Measurements from ENCODE around the gene CD244. TPM values are rescaled to one million over a fixed set of nuclear protein-coding genes. Genes with fewer than 3 reads are reported as not detected.

CD244 gene
- total and polyA plus RNA-seq, 7 donors = 0.03 to 0.63 (median 0.09) TPM; not detected in 3

- Histone ChIP-seq H3K4me3 (no peak overlapping the region), H3K27ac (no peak overlapping the region), H3K4me1 (no peaks in the 10 kb centered on the region), H3K36me3 (ENCODE audit: insufficient read depth in 1 of 2, low read depth in 1 of 2) (no peaks in the 10 kb centered on the region), H3K9me3 (no peaks in the 10 kb centered on the region), H3K27me3 (ENCODE audit: insufficient read depth in 3 of 3, low read length in 2 of 3) (peaks cover 0 to 2% (median 2%) of the 10 kb centered on the region in 3 donors)
- 32 to 43% (median 38%) methylated on average over 4 of the region's 4 CpGs for WGBS, 3 donors
- intact Hi-C loops (cut with DNase I) = no loop called here
- no peak for DNase-seq
- ATAC-seq = no peak
- TF ChIP-seq CTCF (IDR thresholded peaks at IDR 0.05) = no peak
Observed at GRCh38 chr1:160797861-160798273, 64.8 kb downstream of the CD244 start.

DNA sequence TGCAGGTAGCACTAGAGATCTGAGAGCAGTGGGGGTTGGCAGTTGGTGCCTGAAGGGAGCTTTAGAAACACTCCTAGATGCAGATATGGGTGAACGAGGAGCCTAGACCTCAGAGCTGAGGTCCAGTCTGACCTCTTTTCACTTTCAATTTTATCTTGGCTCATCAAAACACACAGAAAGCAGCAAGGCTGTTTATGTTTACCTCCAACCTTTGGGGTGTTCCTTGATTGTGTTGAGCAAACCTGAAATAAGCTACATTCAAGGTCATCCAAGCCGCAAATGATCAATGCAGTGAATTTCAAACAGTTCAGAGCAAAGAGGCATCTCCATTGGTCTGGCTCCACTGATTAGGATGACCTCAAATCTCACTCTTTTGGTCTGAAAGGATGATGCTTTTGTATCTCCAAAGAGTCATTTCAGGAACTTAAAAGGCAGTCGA lies 65.4 kb downstream of the CD244 start:
- H3K4me3 ChIP-seq = no peak overlapping the region
- no peaks in the 10 kb centered on the region for H3K36me3 ChIP-seq (ENCODE audit: insufficient read depth in 1 of 2, low read depth in 1 of 2)
- 67 to 90% (median 80%) methylated on average over 3 of the region's 3 CpGs for WGBS, 3 donors
- H3K27ac ChIP-seq = no peak overlapping the region
- intact Hi-C loops (cut with DNase I) = no loop called here
- ATAC-seq = no peak
- H3K4me1 ChIP-seq = no peaks in the 10 kb centered on the region
- no peaks in the 10 kb centered on the region for H3K9me3 ChIP-seq
- no peak for TF ChIP-seq CTCF (IDR thresholded peaks at IDR 0.05)
- H3K27me3 ChIP-seq (ENCODE audit: insufficient read depth in 3 of 3, low read length in 2 of 3) = peaks cover 0 to 2% (median 2%) of the 10 kb centered on the region in 3 donors
- DNase-seq = no peak

DNA sequence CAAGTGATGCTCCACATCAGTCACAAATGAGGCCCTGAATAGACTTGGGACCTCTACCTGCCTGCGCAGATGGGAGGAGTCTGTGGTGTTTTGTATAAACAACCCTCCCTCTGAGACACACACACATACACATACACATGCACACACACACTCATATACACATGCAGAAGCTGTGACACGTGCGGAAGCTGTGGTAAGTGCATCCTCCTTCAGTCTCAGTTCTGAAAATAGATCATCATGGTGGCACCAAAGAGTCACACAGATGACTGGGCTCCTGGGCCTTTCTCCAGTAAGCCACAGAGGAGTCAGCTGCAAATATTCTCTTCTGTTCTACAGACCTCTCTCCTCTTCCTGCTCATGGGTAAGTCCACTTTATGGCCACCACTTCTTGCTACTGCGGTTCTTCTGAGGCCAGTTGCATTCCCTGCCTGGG lies 66.7 kb downstream of the CD244 start, which contains the start of gene LY9:
TSS of gene LY9 (plus strand) at position 224 of the 433 bp plus-strand sequence. CDS start at position 238, 14 bp downstream.
- no peak for ATAC-seq
- H3K4me3 ChIP-seq = no peak within 1 kb of the TSS
- no peaks in the 10 kb centered on the region for H3K9me3 ChIP-seq

GRCh38 chr1:160794376-160794775 lies 68.3 kb downstream of the CD244 start:
- H3K4me1 ChIP-seq = no peaks in the 10 kb centered on the region
- no peak for ATAC-seq
- H3K9me3 ChIP-seq = no peaks in the 10 kb centered on the region
- TF ChIP-seq CTCF (IDR thresholded peaks at IDR 0.05) = no peak
- no peaks in the 10 kb centered on the region for H3K36me3 ChIP-seq (ENCODE audit: insufficient read depth in 1 of 2, low read depth in 1 of 2)
- 31 to 33% (median 31%) methylated on average over 3 of the region's 3 CpGs for WGBS, 3 donors
- H3K4me3 ChIP-seq = no peak overlapping the region
- no peak for DNase-seq
- peaks cover 0 to 2% (median 0%) of the 10 kb centered on the region in 3 donors for H3K27me3 ChIP-seq (ENCODE audit: insufficient read depth in 3 of 3, low read length in 2 of 3)
- intact Hi-C loops (cut with DNase I) = no loop called here
- no peak overlapping the region for H3K27ac ChIP-seq

More for the DNA sequence above, 66.7 kb downstream of the CD244 start, which contains the start of gene LY9:
- WGBS, 3 donors = 78 to 95% (median 85%) methylated on average over 4 of the region's 4 CpGs
- H3K4me1 ChIP-seq = no peaks in the 10 kb centered on the region
- no peak within 1 kb of the TSS for H3K27ac ChIP-seq
- intact Hi-C loops (cut with DNase I) = no loop called here
- H3K27me3 ChIP-seq (ENCODE audit: insufficient read depth in 3 of 3, low read length in 2 of 3) = peaks cover 0 to 2% (median 2%) of the 10 kb centered on the region in 3 donors
- no peak for TF ChIP-seq CTCF (IDR thresholded peaks at IDR 0.05)
- no peaks in the 10 kb centered on the region for H3K36me3 ChIP-seq (ENCODE audit: insufficient read depth in 1 of 2, low read depth in 1 of 2)
- no peak for DNase-seq

Measured in psoas muscle (tissue), 8 donors.